ENCODE results near the gene GRPEL1. TPM values are rescaled to one million over a fixed set of nuclear protein-coding genes. Genes with fewer than 3 reads are reported as not detected.
A peak's percentile ranks its signal among the peaks of the same experiment; 100 is the strongest.

Gene GRPEL1
- total RNA-seq, 1 experiment from 2014 or later, result 40.7 TPM

- H2BK5ac ChIP-seq (ENCODE audit: insufficient read length, low read length), result no peak overlapping the region
- H3K23me2 ChIP-seq (ENCODE audit: insufficient read length, low read depth, low read length, poor library complexity, severe bottlenecking), result no peaks in the 10 kb centered on the region
- no peak overlapping the region for H3K14ac ChIP-seq (ENCODE audit: insufficient read depth, low read length)
- no peak overlapping the region for H3T11ph ChIP-seq (ENCODE audit: low read length)
- H3K23ac ChIP-seq (ENCODE audit: insufficient read length, low read depth, low read length), result no peak overlapping the region
- no peak overlapping the region for H3K18ac ChIP-seq (ENCODE audit: insufficient read length, low read depth, low read length)
- H3K27me3 ChIP-seq (ENCODE audit: insufficient read depth, low read length), result no peaks in the 10 kb centered on the region
- WGBS (ENCODE audit: extremely low coverage, insufficient read length, low lambda C conversion rate), result no CpG with 5 or more reads among the region's 20 CpGs
- no peak overlapping the region for H4K5ac ChIP-seq (ENCODE audit: insufficient read length, low read depth, low read length)
- H3K4me1 Mint-ChIP-seq, result 0 out of 4 replicates have a peak, but pooled peaks cover 0 to 2% of the 10 kb centered on the region in 2 experiments
- no peak overlapping the region for H2BK12ac ChIP-seq (ENCODE audit: insufficient read length, low read depth, low read length)
- no peak overlapping the region for H2BK120ac ChIP-seq (ENCODE audit: low read depth, low read length, poor library complexity, severe bottlenecking)
- no peaks in the 10 kb centered on the region for H3K79me1 ChIP-seq (ENCODE audit: insufficient read depth, low read depth, low read length, poor library complexity, severe bottlenecking)
- no peak overlapping the region for H3K4me3 Mint-ChIP-seq
- no peaks in the 10 kb centered on the region for H4K20me1 ChIP-seq (ENCODE audit: control insufficient read depth, insufficient read depth, insufficient read length)
- no peak overlapping the region for H4K8ac ChIP-seq (replicated peaks; ENCODE audit: insufficient read length, low read depth, low read length)
- no peaks in the 10 kb centered on the region for H3K4me1 ChIP-seq (ENCODE audit: insufficient read depth, low read length)
- H3K27me3 Mint-ChIP-seq (ENCODE audit: low read depth), result no peaks in the 10 kb centered on the region; the same call in 1 of the 2 replicates
- H3K9ac ChIP-seq (ENCODE audit: extremely low read depth, insufficient read length, low read length), result no peak overlapping the region
- H3K9me3 Mint-ChIP-seq, result no peaks in the 10 kb centered on the region
- TF ChIP-seq, protein P1, sequence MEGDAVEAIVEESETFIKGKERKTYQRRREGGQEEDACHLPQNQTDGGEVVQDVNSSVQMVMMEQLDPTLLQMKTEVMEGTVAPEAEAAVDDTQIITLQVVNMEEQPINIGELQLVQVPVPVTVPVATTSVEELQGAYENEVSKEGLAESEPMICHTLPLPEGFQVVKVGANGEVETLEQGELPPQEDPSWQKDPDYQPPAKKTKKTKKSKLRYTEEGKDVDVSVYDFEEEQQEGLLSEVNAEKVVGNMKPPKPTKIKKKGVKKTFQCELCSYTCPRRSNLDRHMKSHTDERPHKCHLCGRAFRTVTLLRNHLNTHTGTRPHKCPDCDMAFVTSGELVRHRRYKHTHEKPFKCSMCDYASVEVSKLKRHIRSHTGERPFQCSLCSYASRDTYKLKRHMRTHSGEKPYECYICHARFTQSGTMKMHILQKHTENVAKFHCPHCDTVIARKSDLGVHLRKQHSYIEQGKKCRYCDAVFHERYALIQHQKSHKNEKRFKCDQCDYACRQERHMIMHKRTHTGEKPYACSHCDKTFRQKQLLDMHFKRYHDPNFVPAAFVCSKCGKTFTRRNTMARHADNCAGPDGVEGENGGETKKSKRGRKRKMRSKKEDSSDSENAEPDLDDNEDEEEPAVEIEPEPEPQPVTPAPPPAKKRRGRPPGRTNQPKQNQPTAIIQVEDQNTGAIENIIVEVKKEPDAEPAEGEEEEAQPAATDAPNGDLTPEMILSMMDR (conservative IDR thresholded peaks at IDR 0.05), result no peak
- H4K91ac ChIP-seq (ENCODE audit: insufficient read length, low read depth, low read length), result no peak overlapping the region
- peaks cover 12 to 30% (median 28%) of the 10 kb centered on the region in 3 experiments; a peak in 6 of 7 replicates for H3K36me3 Mint-ChIP-seq (ENCODE audit: insufficient read depth in 1 of 3, low read depth in 3 of 3)
- H3K56ac ChIP-seq (ENCODE audit: insufficient read length, low read depth, low read length), result no peak overlapping the region
- H3K4me2 ChIP-seq (ENCODE audit: insufficient read depth, insufficient read length, low read length), result no peak overlapping the region
- H3K27ac Mint-ChIP-seq, result peak overlapping the region in 2 of 3 experiments; percentile 70 to 78; a peak in 3 of 7 replicates
- no peak overlapping the region for H2AK5ac ChIP-seq (ENCODE audit: insufficient read length, low read length)
- DNase-seq, result no peak
- no peak overlapping the region for H2BK15ac ChIP-seq (ENCODE audit: low read depth, low read length)
- no peak overlapping the region for H3K27ac ChIP-seq (ENCODE audit: insufficient read length, low read depth, low read length)
- no peak overlapping the region for H2AFZ ChIP-seq (ENCODE audit: low read length)
- no peaks in the 10 kb centered on the region for H3K9me3 ChIP-seq (ENCODE audit: control insufficient read depth, low read depth, low read length)
- H3K4ac ChIP-seq (ENCODE audit: low read depth, low read length), result no peak overlapping the region
- no peaks in the 10 kb centered on the region for H3K79me2 ChIP-seq (ENCODE audit: insufficient read depth, low read length)
- H2BK20ac ChIP-seq (ENCODE audit: low read depth, low read length, poor library complexity, severe bottlenecking), result no peak overlapping the region
Measured at GRCh38 chr4:7034262-7035081, 33.4 kb downstream of the GRPEL1 start.

Data from H9 (cell line).